GM12878 (cell line): Measurements from ENCODE around the gene TP53BP1.

ENCODE experiments used
- ATF2 ChIP-seq: IDR thresholded peaks from 2 replicates; pipeline ENCODE4 v1.6.1; 2012; ENCODE audit warnings: low read length, inconsistent platforms
- BHLHE40 ChIP-seq, 2 experiments: fragments of 450-650 bp in 1 of 2; IDR thresholded peaks; 2 replicates each; pipeline ENCODE4 v1.6.1; 2011 to 2017; ENCODE audit warnings: low read depth in 2 of 2, borderline replicate concordance in 1 of 2, improper control_type of control experiment in 1 of 2, low read length in 1 of 2, mild to moderate bottlenecking in 1 of 2
- CEBPB ChIP-seq, 2 experiments: fragments of 150-350 bp in 1 of 2; IDR thresholded peaks; 2 replicates each; pipeline ENCODE4 v1.6.1; 2012 to 2014; ENCODE audit warnings: low read depth in 2 of 2, low read length in 2 of 2, borderline replicate concordance in 1 of 2, inconsistent platforms in 1 of 2
- EGR1 ChIP-seq, 2 experiments: IDR thresholded peaks; 1 replicate in 1 of 2; 2 replicates in 1 of 2; pipeline ENCODE4 v1.6.1; 2011 to 2012; ENCODE audit warnings: low read depth in 2 of 2, low read length in 2 of 2, borderline replicate concordance in 1 of 2, mild to moderate bottlenecking in 1 of 2, moderate library complexity in 1 of 2
- HDAC2 ChIP-seq: fragments of 200-600 bp; sonication (generic); IDR thresholded peaks from 2 replicates; pipeline ENCODE4 v1.6.1; 2017
- KAT2A ChIP-seq: conservative IDR thresholded peaks from 2 replicates; pipeline ENCODE4 v1.6.1; 2011; ENCODE audit warnings: low read depth, low read length; ENCODE audit not compliant: control insufficient read depth
- PAX5 ChIP-seq: IDR thresholded peaks from 2 replicates; pipeline ENCODE4 v1.6.1; 2011; ENCODE audit warnings: low read depth, low read length, borderline replicate concordance
- TAF1 ChIP-seq: IDR thresholded peaks from 2 replicates; pipeline ENCODE4 v1.6.1; 2011; ENCODE audit warnings: mild to moderate bottlenecking, low read depth, low read length, borderline replicate concordance
- TF ChIP-seq, protein P1 (sequence below), 3 experiments: IDR thresholded peaks in 2 of 3; conservative IDR thresholded peaks in 1 of 3; 2 replicates each; pipeline ENCODE4 v1.5.1; 2011; ENCODE audit warnings: low read depth in 3 of 3, low read length in 3 of 3, mild to moderate bottlenecking in 3 of 3, control low read depth in 2 of 3, moderate library complexity in 2 of 3, inconsistent platforms in 1 of 3, mixed read lengths in 1 of 3; ENCODE audit not compliant: control insufficient read depth in 2 of 3, insufficient read depth in 1 of 3; ENCODE audit errors: extremely low read depth in 1 of 3

- TF ChIP-seq, protein P1, sequence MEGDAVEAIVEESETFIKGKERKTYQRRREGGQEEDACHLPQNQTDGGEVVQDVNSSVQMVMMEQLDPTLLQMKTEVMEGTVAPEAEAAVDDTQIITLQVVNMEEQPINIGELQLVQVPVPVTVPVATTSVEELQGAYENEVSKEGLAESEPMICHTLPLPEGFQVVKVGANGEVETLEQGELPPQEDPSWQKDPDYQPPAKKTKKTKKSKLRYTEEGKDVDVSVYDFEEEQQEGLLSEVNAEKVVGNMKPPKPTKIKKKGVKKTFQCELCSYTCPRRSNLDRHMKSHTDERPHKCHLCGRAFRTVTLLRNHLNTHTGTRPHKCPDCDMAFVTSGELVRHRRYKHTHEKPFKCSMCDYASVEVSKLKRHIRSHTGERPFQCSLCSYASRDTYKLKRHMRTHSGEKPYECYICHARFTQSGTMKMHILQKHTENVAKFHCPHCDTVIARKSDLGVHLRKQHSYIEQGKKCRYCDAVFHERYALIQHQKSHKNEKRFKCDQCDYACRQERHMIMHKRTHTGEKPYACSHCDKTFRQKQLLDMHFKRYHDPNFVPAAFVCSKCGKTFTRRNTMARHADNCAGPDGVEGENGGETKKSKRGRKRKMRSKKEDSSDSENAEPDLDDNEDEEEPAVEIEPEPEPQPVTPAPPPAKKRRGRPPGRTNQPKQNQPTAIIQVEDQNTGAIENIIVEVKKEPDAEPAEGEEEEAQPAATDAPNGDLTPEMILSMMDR (IDR thresholded peaks at IDR 0.05 in 2 of 3, conservative IDR thresholded peaks at IDR 0.05 in 1 of 3; ENCODE audit: control insufficient read depth in 2 of 3, extremely low read depth in 1 of 3, insufficient read depth in 1 of 3, low read depth in 3 of 3, low read length in 3 of 3), result no peak
- TF ChIP-seq HDAC2, result no peak
- no peak for TF ChIP-seq KAT2A
- TF ChIP-seq PAX5, result no peak
- TF ChIP-seq EGR1 (IDR thresholded peaks at IDR 0.05; ENCODE audit: borderline replicate concordance in 1 of 2, low read depth in 2 of 2, low read length in 2 of 2), result no peak
- TF ChIP-seq ATF2, result no peak
- TF ChIP-seq TAF1, result no peak
- no peak for TF ChIP-seq BHLHE40 (IDR thresholded peaks at IDR 0.05; ENCODE audit: borderline replicate concordance in 1 of 2, low read depth in 2 of 2, low read length in 1 of 2)
- TF ChIP-seq CEBPB (IDR thresholded peaks at IDR 0.05; ENCODE audit: borderline replicate concordance in 1 of 2, low read depth in 2 of 2, low read length in 2 of 2), result no peak
Measured at GRCh38 chr15:43527016-43527801, 34.3 kb upstream of the TP53BP1 start.
